HEK293 (cell line): Measurements from ENCODE around the gene WRAP73.

Source experiments
- CTCF ChIP-seq: fragments of 450-650 bp; formaldehyde crosslinking; IDR thresholded peaks from 2 replicates; pipeline ENCODE4 v1.5.1; 2016; ENCODE audit warnings: missing biosample characterization, missing genetic modification characterization
- GFI1B ChIP-seq: fragments of 450-650 bp; formaldehyde crosslinking; IDR thresholded peaks from 2 replicates; pipeline ENCODE4 v1.5.1; 2016; ENCODE audit warnings: missing biosample characterization, missing genetic modification characterization
- HOXC10 ChIP-seq: sonication (generic); formaldehyde crosslinking; IDR thresholded peaks from 2 replicates; pipeline ENCODE4 v1.8.1; 2023; ENCODE audit warnings: mild to moderate bottlenecking, missing genetic modification reagents
- SCRT2 ChIP-seq: fragments of 450-650 bp; formaldehyde crosslinking; IDR thresholded peaks from 2 replicates; pipeline ENCODE4 v1.5.1; 2016; ENCODE audit warnings: missing biosample characterization, missing genetic modification characterization
- TCF7L2 ChIP-seq: IDR thresholded peaks from 2 replicates; pipeline ENCODE4 v1.6.1; 2011; ENCODE audit warnings: low read depth, mild to moderate bottlenecking, inconsistent platforms, low read length, moderate library complexity, borderline replicate concordance
- ZNF423 ChIP-seq: fragments of 450-650 bp; formaldehyde crosslinking; IDR thresholded peaks from 2 replicates; pipeline ENCODE4 v1.5.1; 2016; ENCODE audit warnings: missing biosample characterization, missing genetic modification characterization
- ZNF768 ChIP-seq: fragments of 450-650 bp; formaldehyde crosslinking; IDR thresholded peaks from 2 replicates; pipeline ENCODE4 v1.5.1; 2018; ENCODE audit warnings: missing biosample characterization, mild to moderate bottlenecking, missing genetic modification characterization
- ZSCAN16 ChIP-seq: fragments of 450-650 bp; formaldehyde crosslinking; IDR thresholded peaks from 2 replicates; pipeline ENCODE4 v1.5.1; 2016; ENCODE audit warnings: missing biosample characterization, missing genetic modification characterization
- TF ChIP-seq, protein P1 (sequence below): IDR thresholded peaks from 2 replicates; pipeline ENCODE4 v1.6.1; 2011; ENCODE audit warnings: mild to moderate bottlenecking, low read depth, low read length, borderline replicate concordance
- TF ChIP-seq, protein P2 (sequence below): fragments of 450-650 bp; formaldehyde crosslinking; IDR thresholded peaks from 2 replicates; pipeline ENCODE4 v1.5.1; 2016; ENCODE audit warnings: missing biosample characterization, missing genetic modification characterization

DNA sequence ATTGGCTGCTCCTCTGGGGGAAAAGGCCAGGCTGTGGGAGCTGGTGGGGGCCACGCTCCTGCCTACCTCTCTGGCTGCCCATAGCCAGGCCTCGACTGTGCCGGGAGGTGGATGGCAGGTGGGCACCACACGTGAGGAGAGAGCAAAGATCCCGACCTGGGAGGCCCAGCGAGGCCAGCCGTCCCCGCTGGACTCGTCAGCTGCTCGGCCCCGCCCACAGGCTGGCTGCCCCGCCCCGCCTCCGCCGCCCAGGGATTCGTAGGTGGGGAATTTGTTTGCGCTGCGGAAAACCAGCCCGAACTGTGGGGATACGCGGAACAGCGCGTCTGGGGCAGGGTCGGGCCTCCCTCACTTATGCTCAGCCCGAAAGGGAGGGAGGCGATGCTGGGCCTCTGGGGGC is 34.1 kb upstream of the WRAP73 start:
- no peak for TF ChIP-seq CTCF
- TF ChIP-seq ZNF768: no peak
- TF ChIP-seq, protein P1, sequence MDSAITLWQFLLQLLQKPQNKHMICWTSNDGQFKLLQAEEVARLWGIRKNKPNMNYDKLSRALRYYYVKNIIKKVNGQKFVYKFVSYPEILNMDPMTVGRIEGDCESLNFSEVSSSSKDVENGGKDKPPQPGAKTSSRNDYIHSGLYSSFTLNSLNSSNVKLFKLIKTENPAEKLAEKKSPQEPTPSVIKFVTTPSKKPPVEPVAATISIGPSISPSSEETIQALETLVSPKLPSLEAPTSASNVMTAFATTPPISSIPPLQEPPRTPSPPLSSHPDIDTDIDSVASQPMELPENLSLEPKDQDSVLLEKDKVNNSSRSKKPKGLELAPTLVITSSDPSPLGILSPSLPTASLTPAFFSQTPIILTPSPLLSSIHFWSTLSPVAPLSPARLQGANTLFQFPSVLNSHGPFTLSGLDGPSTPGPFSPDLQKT: no peak
- TF ChIP-seq ZSCAN16 (tag by site-specific recombination): no peak
- TF ChIP-seq TCF7L2: no peak
- TF ChIP-seq HOXC10 (CRISPR knock-in tag): no peak
- no peak for TF ChIP-seq GFI1B (tag by site-specific recombination)
- TF ChIP-seq, protein P2, sequence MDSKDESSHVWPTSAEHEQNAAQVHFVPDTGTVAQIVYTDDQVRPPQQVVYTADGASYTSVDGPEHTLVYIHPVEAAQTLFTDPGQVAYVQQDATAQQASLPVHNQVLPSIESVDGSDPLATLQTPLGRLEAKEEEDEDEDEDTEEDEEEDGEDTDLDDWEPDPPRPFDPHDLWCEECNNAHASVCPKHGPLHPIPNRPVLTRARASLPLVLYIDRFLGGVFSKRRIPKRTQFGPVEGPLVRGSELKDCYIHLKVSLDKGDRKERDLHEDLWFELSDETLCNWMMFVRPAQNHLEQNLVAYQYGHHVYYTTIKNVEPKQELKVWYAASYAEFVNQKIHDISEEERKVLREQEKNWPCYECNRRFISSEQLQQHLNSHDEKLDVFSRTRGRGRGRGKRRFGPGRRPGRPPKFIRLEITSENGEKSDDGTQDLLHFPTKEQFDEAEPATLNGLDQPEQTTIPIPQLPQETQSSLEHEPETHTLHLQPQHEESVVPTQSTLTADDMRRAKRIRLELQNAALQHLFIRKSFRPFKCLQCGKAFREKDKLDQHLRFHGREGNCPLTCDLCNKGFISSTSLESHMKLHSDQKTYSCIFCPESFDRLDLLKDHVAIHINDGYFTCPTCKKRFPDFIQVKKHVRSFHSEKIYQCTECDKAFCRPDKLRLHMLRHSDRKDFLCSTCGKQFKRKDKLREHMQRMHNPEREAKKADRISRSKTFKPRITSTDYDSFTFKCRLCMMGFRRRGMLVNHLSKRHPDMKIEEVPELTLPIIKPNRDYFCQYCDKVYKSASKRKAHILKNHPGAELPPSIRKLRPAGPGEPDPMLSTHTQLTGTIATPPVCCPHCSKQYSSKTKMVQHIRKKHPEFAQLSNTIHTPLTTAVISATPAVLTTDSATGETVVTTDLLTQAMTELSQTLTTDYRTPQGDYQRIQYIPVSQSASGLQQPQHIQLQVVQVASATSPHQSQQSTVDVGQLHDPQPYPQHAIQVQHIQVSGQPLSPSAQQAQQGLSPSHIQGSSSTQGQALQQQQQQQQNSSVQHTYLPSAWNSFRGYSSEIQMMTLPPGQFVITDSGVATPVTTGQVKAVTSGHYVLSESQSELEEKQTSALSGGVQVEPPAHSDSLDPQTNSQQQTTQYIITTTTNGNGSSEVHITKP: no peak
- no peak for TF ChIP-seq ZNF423 (tag by site-specific recombination)
- TF ChIP-seq SCRT2: no peak
